CD4-positive, alpha-beta T cell treated with Interleukin-17A for 4 hours (primary cell): ENCODE measurements around the gene NTN1.

Experiments
- DNase-seq: peaks from one replicate; pipeline ENCODE4 v3.0.0-alpha.2; 2020; ENCODE audit warnings: mixed read lengths

The NTN1 gene

DNA sequence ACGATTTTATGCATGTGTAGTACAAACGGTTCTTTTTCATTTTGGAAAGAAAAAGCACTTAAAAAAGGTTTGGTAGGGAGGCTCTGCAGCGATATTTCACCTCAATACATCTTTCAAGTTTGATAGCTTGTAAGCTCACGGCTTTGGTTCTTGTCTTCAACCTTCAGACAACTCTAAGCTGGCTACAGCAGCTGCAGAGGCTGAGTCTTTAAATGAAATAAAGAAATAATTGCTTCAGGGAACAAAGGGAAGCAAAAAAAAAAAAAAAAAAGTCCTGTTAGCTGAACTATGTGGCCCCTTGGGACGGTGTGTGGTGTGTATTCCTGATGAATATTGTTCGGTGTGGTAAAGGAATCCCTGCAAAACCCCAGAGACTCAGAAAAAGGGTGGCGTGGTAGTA is 265.1 kb downstream of the NTN1 start:
- no peak for DNase-seq

- DNase-seq = no peak
Observed at GRCh38 chr17:9287306-9287705, 266.0 kb downstream of the NTN1 start.

GRCh38 chr17:9290226-9290613 is 268.9 kb downstream of the NTN1 start:
- DNase-seq = no peak

GRCh38 chr17:9291912-9292560 is 270.7 kb downstream of the NTN1 start:
- peak; percentile 49 for DNase-seq

DNA sequence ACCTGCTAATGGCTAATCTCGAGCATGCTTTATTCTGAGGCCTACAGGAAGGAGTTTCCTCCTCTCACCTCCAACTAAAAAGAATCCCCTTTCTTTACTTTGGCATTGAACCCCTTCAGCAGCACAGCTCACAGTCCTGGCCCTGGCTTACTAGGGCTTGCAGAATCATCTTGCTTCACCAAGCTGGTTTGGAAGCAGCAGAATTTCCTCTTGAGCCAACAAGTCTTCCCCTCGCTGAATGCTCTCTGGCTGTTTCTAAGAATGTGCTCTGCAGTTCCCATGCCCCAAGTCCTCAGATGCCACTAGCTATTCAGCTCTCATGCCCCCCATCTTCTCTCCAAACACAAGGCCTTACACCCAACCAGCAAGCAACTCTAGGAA is 271.2 kb downstream of the NTN1 start:
- no peak for DNase-seq
